Keratinocyte (primary cell): ENCODE measurements around the gene SLC1A2. TPM values are rescaled to one million over a fixed set of nuclear protein-coding genes. Genes with fewer than 3 reads are reported as not detected.

Experiments used
- DNase-seq: peaks from one replicate; pipeline ENCODE4 v3.0.0-alpha.2; 2011; ENCODE audit warnings: low read depth, missing footprints, low spot score
- FAIRE-seq: peaks from 2 replicates; lab custom pipeline; 2011; peaks lifted over from hg19 to GRCh38; lab: Jason Lieb, UNC
- H2AFZ ChIP-seq: 2 replicates; pipeline ENCODE4 v1.6.0; 2012; ENCODE audit warnings: low read length, control low read depth, inconsistent platforms; ENCODE audit not compliant: control insufficient read depth
- H3K27ac ChIP-seq: 2 replicates; pipeline ENCODE4 v1.5.1; 2011; ENCODE audit warnings: low read length; ENCODE audit not compliant: control insufficient read depth, insufficient read depth
- H3K27me3 ChIP-seq: 3 replicates; pipeline ENCODE4 v1.6.0; 2011; ENCODE audit warnings: low read length; ENCODE audit not compliant: control insufficient read depth, insufficient read depth; ENCODE audit errors: extremely low read depth
- H3K36me3 ChIP-seq, 2 experiments: 2 replicates in 1 of 2; 3 replicates in 1 of 2; pipeline ENCODE4 v1.5.1; 2011; ENCODE audit warnings: low read length in 2 of 2, mild to moderate bottlenecking in 1 of 2; ENCODE audit not compliant: control insufficient read depth in 2 of 2, insufficient read depth in 2 of 2; ENCODE audit errors: extremely low read depth in 1 of 2
- H3K4me1 ChIP-seq: 3 replicates; pipeline ENCODE4 v1.5.1; 2011; ENCODE audit warnings: low read length; ENCODE audit not compliant: control insufficient read depth, insufficient read depth; ENCODE audit errors: extremely low read depth
- H3K4me2 ChIP-seq: 3 replicates; pipeline ENCODE4 v1.6.0; 2011; ENCODE audit warnings: low read depth, low read length; ENCODE audit not compliant: control insufficient read depth, insufficient read depth; ENCODE audit errors: extremely low read depth
- H3K4me3 ChIP-seq, 3 experiments: fragments of 200-600 bp in 1 of 3; sonication (generic) in 1 of 3; 2 replicates in 2 of 3; 3 replicates in 1 of 3; pipeline ENCODE4 v1.5.1; 2011 to 2016; ENCODE audit warnings: low read length in 3 of 3, mild to moderate bottlenecking in 3 of 3, control low read depth in 2 of 3, inconsistent platforms in 1 of 3, low read depth in 1 of 3, mixed read lengths in 1 of 3, mixed run types in 1 of 3, moderate library complexity in 1 of 3; ENCODE audit not compliant: control insufficient read depth in 2 of 3, insufficient read depth in 2 of 3; ENCODE audit errors: extremely low read depth in 1 of 3
- H3K79me2 ChIP-seq: 2 replicates; pipeline ENCODE4 v1.6.0; 2012; ENCODE audit warnings: low read length; ENCODE audit not compliant: control insufficient read depth, insufficient read depth
- H3K9ac ChIP-seq: 3 replicates; pipeline ENCODE4 v1.6.0; 2011; ENCODE audit warnings: low read length; ENCODE audit not compliant: control insufficient read depth, insufficient read depth; ENCODE audit errors: extremely low read depth
- H3K9me1 ChIP-seq: 3 replicates; pipeline ENCODE4 v1.6.0; 2011; ENCODE audit warnings: low read length; ENCODE audit not compliant: control insufficient read depth, insufficient read depth; ENCODE audit errors: extremely low read depth
- H3K9me3 ChIP-seq: 2 replicates; pipeline ENCODE4 v1.5.1; 2012; ENCODE audit warnings: low read depth, low read length; ENCODE audit not compliant: control insufficient read depth
- H4K20me1 ChIP-seq: 3 replicates; pipeline ENCODE4 v1.6.0; 2011; ENCODE audit warnings: low read length; ENCODE audit not compliant: control insufficient read depth, insufficient read depth; ENCODE audit errors: extremely low read depth
- CTCF ChIP-seq, 3 experiments: IDR thresholded peaks in 1 of 3; conservative IDR thresholded peaks in 1 of 3; optimal IDR thresholded peaks in 1 of 3; 2 replicates in 2 of 3; 3 replicates in 1 of 3; pipeline versions ENCODE3 to v1.5.1; 2011; ENCODE audit warnings: low read length in 3 of 3, mild to moderate bottlenecking in 3 of 3, moderate library complexity in 2 of 3, control low read depth in 1 of 3, inconsistent platforms in 1 of 3; ENCODE audit not compliant: insufficient read depth in 2 of 3; ENCODE audit errors: extremely low read depth in 1 of 3
- EZH2 ChIP-seq: IDR thresholded peaks from one replicate; pipeline ENCODE4 v1.6.1; 2012; ENCODE audit warnings: inconsistent platforms, mild to moderate bottlenecking, low read length, moderate library complexity
- dilution Hi-C: fragments of 300-500 bp; cut with MboI; formaldehyde crosslinking; loops from one replicate; pipeline ENCODE4 v1.7.0; 2020; ENCODE audit warnings: low sequenced_read_pairs; ENCODE audit not compliant: extremely low pct_ligation_motif_present
- polyA plus RNA-seq, 5 experiments: library from polyadenylated mRNA; depleted of rRNA in 3 of 5; stranded (reverse) in 3 of 5; stranded (forward) in 1 of 5; unstranded in 1 of 5; fragments of >200 nt; gene quantifications; 1 replicate in 1 of 5; 2 replicates in 3 of 5; 3 replicates in 1 of 5; pipeline versions ENCODE4 v1.2.1 to v1.2.3, GENCODE V29; 2011 to 2012; ENCODE audit warnings: missing spikeins in 2 of 5, low read depth in 1 of 5, low replicate concordance in 1 of 5

The SLC1A2 gene
- polyA plus RNA-seq, 1 donor (not counting 4 experiments of a cell fraction or from before 2014, with no cell fraction given), result under 0.01 TPM

GRCh38 chr11:35239471-35240075 lies 179.8 kb downstream of the SLC1A2 start:
- H3K4me2 ChIP-seq, result no peak overlapping the region
- H4K20me1 ChIP-seq, result no peaks in the 10 kb centered on the region
- TF ChIP-seq EZH2, result no peak
- H3K27ac ChIP-seq, result no peak overlapping the region
- H3K9me1 ChIP-seq, result no peaks in the 10 kb centered on the region
- no peak overlapping the region for H3K9ac ChIP-seq
- H3K27me3 ChIP-seq, result no peaks in the 10 kb centered on the region
- DNase-seq (no peak), FAIRE-seq (no peak)
- no peak overlapping the region for H2AFZ ChIP-seq
- H3K4me3 ChIP-seq, result no peak overlapping the region
- no peaks in the 10 kb centered on the region for H3K79me2 ChIP-seq
- H3K36me3 ChIP-seq, result no peaks in the 10 kb centered on the region
- peaks cover 32% of the 10 kb centered on the region for H3K4me1 ChIP-seq
- H3K9me3 ChIP-seq, result no peaks in the 10 kb centered on the region
- dilution Hi-C loops, result no loop called here

- TF ChIP-seq EZH2 (no peak), CTCF (optimal IDR thresholded peaks at IDR 0.05 in 1 of 3, IDR thresholded peaks at IDR 0.05 in 1 of 3, conservative IDR thresholded peaks at IDR 0.05 in 1 of 3; ENCODE audit: extremely low read depth in 1 of 3, insufficient read depth in 2 of 3, low read length in 3 of 3) (no peak)
- Histone ChIP-seq H3K9ac (no peak overlapping the region), H3K27ac (no peak overlapping the region), H3K9me1 (no peaks in the 10 kb centered on the region), H3K4me2 (no peak overlapping the region), H3K9me3 (no peaks in the 10 kb centered on the region), H4K20me1 (no peaks in the 10 kb centered on the region), H3K27me3 (no peaks in the 10 kb centered on the region), H3K36me3 (no peaks in the 10 kb centered on the region), H3K4me1 (peaks cover 32% of the 10 kb centered on the region), H2AFZ (no peak overlapping the region), H3K79me2 (no peaks in the 10 kb centered on the region), H3K4me3 (no peak overlapping the region)
- dilution Hi-C loops, result no loop called here
- FAIRE-seq (no peak), DNase-seq (no peak)
Observed at GRCh38 chr11:35238882-35239281, 180.5 kb downstream of the SLC1A2 start.
